ENCODE results near the gene PTPRS.

- no peak for TF ChIP-seq POLR2A (IDR thresholded peaks at IDR 0.05; ENCODE audit: low read length)
- no peak for TF ChIP-seq GATA1 (IDR thresholded peaks at IDR 0.05; ENCODE audit: low read depth, low read length)
These were observed 2.1 kb upstream of the PTPRS start for GRCh38 chr19:5342573-5343201.
